ENCODE measurements around the gene UBE2J2. TPM values are rescaled to one million over a fixed set of nuclear protein-coding genes. Genes with fewer than 3 reads are reported as not detected.

Gene UBE2J2
- total RNA-seq, 1 experiment from 2014 or later: 182 TPM

- intact Hi-C loops (cut with micrococcal nuclease): no loop called here
- no peak for DNase-seq
- peak overlapping the region; percentile 97; the same call in 1 of the 2 replicates for H3K4me3 ChIP-seq (ENCODE audit: low read length)
- H3K4me1 ChIP-seq (ENCODE audit: insufficient read depth, low read length): peaks cover 25% of the 10 kb centered on the region
- H3K27ac ChIP-seq (ENCODE audit: low read length): no peak overlapping the region
- no peaks in the 10 kb centered on the region for H3K9me2 ChIP-seq (replicated peaks; ENCODE audit: low read length)
- H3K36me3 ChIP-seq (ENCODE audit: low read depth, low read length): no peaks in the 10 kb centered on the region
- H4K20me1 ChIP-seq (ENCODE audit: low read length): peaks cover 5% of the 10 kb centered on the region
- CTCF ChIA-PET: interaction anchor here (0.6 to 1.1 kb wide), 3 partner anchors 13 to 201 kb away, joined by 3 to 7 read pairs (median 5); no protein-coding TSS in a partner anchor
- ATAC-seq: no peak
- no TSS peak for BruUV-seq (replicated peaks)
- no peaks in the 10 kb centered on the region for H3F3A ChIP-seq (ENCODE audit: low read length, unreplicated experiment)
- POLR2A ChIA-PET (ENCODE audit: unreplicated experiment): no interaction called here
- TF ChIP-seq EZH2 (IDR thresholded peaks at IDR 0.05; ENCODE audit: low read length, unreplicated experiment) (no peak), CTCF (conservative IDR thresholded peaks at IDR 0.05; ENCODE audit: low read depth, low read length) (no peak), EZH2phosphoT487 (IDR thresholded peaks at IDR 0.05; ENCODE audit: borderline replicate concordance, low read length) (no peak)
- peak overlapping the region; percentile 93 for H3K4me2 ChIP-seq (ENCODE audit: low read length)
- H3K9ac ChIP-seq (ENCODE audit: low read length): no peak overlapping the region
- H3K9me3 ChIP-seq (ENCODE audit: low read length): no peaks in the 10 kb centered on the region
- no peaks in the 10 kb centered on the region for H3K27me3 ChIP-seq (ENCODE audit: low read length)
- H2AFZ ChIP-seq (ENCODE audit: low read length): no peak overlapping the region
- peaks cover 50% of the 10 kb centered on the region for H3K79me2 ChIP-seq (ENCODE audit: low read length)
Measured at GRCh38 chr1:1304331-1305299, 31.0 kb upstream of the UBE2J2 start.

- no peak overlapping the region for H3K27ac ChIP-seq (ENCODE audit: low read length)
- no peaks in the 10 kb centered on the region for H3F3A ChIP-seq (ENCODE audit: low read length, unreplicated experiment)
- ATAC-seq (no peak), DNase-seq (no peak)
- POLR2A ChIA-PET (ENCODE audit: unreplicated experiment): interaction anchor here (0.5 kb wide), 1 partner anchor 286 kb away, joined by 4 read pairs; no protein-coding TSS in a partner anchor
- peaks cover 23% of the 10 kb centered on the region for H3K4me1 ChIP-seq (ENCODE audit: insufficient read depth, low read length)
- CTCF ChIA-PET: no interaction called here
- no peaks in the 10 kb centered on the region for H3K36me3 ChIP-seq (ENCODE audit: low read depth, low read length)
- H4K20me1 ChIP-seq (ENCODE audit: low read length): peaks cover 5% of the 10 kb centered on the region
- H3K27me3 ChIP-seq (ENCODE audit: low read length): no peaks in the 10 kb centered on the region
- intact Hi-C loops (cut with micrococcal nuclease): no loop called here
- no peak overlapping the region for H3K4me3 ChIP-seq (ENCODE audit: low read length)
- H2AFZ ChIP-seq (ENCODE audit: low read length): no peak overlapping the region
- H3K9me3 ChIP-seq (ENCODE audit: low read length): no peaks in the 10 kb centered on the region
- peaks cover 41% of the 10 kb centered on the region for H3K79me2 ChIP-seq (ENCODE audit: low read length)
- TF ChIP-seq CTCF (conservative IDR thresholded peaks at IDR 0.05; ENCODE audit: low read depth, low read length) (no peak), EZH2phosphoT487 (IDR thresholded peaks at IDR 0.05; ENCODE audit: borderline replicate concordance, low read length) (no peak), EZH2 (IDR thresholded peaks at IDR 0.05; ENCODE audit: low read length, unreplicated experiment) (no peak)
- BruUV-seq (replicated peaks): no TSS peak
- H3K4me2 ChIP-seq (ENCODE audit: low read length): no peak overlapping the region
- H3K9ac ChIP-seq (ENCODE audit: low read length): no peak overlapping the region
- no peaks in the 10 kb centered on the region for H3K9me2 ChIP-seq (replicated peaks; ENCODE audit: low read length)
Measured at GRCh38 chr1:1303736-1304135, 30.1 kb upstream of the UBE2J2 start.

Measured in PC-3 (cell line).